22Rv1 (cell line): ENCODE measurements around the gene ESPNL.

Source experiments
- ZFX ChIP-seq: fragments of 450-650 bp; IDR thresholded peaks from 2 replicates; pipeline ENCODE4 v1.6.1; 2017; ENCODE audit warnings: antibody characterized with exemption, borderline replicate concordance
- TF ChIP-seq, protein P1 (sequence below): fragments of 450-650 bp; IDR thresholded peaks from 2 replicates; pipeline ENCODE4 v1.5.1; 2017; ENCODE audit warnings: mild to moderate bottlenecking

DNA sequence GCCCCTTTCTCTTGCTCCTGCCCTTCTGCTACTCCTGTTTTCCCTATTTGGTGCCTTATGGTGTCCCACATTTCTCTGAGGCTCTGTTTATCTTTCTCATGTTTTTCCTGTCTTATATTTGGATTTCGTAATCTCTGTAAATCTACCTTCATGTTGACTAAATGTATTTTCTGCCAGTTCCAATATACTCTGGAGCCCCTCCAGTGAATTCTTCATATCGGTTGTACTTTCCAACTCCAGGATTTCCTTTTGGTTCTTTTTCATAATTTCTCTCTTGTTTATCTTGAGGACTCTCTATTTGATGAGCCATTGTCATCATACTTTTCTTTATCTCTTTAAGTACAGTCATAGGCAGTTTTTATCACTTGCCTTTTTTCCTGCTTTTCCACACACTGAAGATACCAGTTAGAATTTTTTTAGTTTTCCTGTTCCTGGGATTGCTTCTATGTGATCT is 20.2 kb upstream of the ESPNL start:
- TF ChIP-seq, protein P1, sequence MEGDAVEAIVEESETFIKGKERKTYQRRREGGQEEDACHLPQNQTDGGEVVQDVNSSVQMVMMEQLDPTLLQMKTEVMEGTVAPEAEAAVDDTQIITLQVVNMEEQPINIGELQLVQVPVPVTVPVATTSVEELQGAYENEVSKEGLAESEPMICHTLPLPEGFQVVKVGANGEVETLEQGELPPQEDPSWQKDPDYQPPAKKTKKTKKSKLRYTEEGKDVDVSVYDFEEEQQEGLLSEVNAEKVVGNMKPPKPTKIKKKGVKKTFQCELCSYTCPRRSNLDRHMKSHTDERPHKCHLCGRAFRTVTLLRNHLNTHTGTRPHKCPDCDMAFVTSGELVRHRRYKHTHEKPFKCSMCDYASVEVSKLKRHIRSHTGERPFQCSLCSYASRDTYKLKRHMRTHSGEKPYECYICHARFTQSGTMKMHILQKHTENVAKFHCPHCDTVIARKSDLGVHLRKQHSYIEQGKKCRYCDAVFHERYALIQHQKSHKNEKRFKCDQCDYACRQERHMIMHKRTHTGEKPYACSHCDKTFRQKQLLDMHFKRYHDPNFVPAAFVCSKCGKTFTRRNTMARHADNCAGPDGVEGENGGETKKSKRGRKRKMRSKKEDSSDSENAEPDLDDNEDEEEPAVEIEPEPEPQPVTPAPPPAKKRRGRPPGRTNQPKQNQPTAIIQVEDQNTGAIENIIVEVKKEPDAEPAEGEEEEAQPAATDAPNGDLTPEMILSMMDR, result no peak
- TF ChIP-seq ZFX, result no peak
